ENCODE data around the gene F7.
"Not testable (repeated sequence)": the region's sequence is repeated elsewhere in the genome, so short reads cannot be mapped to it uniquely, and the experiment has no call there.

Gene F7

DNA sequence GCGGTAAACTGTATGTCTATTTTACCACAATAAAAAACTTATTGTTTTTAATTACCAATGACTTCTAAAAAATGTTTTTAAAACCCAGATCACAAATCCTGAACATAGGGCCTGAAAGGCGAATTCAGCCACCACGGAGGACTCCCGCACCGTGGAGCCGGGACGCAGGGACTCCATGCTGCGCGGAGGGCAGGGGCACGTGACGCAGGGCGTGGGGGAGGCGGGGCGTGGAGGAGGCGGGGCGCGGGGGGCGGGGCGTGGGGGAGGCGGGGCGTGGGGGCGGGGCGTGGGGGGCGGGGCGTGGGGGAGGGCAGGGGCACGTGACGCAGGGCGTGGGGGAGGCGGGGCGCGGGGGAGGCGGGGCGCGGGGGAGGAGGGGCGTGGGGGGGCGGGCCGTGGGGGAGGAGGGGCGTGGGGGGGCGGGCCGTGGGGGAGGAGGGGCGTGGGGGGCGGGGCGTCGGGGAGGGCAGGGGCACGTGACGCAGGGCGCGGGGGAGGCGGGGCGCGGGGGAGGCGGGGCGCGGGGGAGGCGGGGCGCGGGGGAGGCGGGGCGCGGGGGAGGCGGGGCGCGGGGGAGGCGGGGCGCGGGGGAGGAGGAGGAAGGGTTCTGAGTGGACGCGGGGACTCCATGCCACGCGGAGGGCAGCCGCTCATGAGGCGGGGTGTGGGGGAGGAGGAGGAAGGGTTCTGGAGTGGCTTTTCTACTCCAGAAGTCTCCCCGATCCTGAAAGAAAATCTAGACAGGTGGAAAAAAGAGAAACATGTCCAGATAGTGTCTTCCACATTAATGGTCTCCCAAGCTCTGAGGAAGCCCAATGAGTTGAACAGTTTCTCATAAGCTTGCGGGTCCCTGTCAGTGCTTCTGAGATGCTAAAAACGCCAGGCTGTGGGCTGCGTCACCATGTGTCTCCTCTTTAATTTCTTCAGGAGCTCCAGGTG lies 48.5 kb downstream of the F7 start:
- peak; percentile 55 for DNase-seq (ENCODE audit: low spot score)

DNA sequence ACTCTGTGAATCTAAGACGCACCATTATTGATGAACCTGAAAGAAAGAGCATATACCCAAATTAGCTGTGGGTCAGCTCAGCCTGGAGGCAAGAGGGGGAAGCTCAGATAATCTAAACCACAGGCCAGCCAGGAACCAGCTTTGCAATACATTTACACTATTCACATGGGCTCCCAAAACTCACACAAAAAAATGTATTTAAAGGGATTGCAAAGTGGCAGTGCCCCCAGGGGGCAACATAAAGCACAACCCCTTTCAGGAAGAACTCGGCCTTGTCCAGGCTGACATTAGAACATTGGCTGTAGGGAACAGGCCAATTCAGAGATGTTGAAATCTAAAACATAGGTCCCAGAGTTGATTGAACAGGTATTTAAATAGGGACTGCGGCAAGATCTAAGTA lies 49.6 kb downstream of the F7 start:
- DNase-seq (ENCODE audit: low spot score), result no peak

DNA sequence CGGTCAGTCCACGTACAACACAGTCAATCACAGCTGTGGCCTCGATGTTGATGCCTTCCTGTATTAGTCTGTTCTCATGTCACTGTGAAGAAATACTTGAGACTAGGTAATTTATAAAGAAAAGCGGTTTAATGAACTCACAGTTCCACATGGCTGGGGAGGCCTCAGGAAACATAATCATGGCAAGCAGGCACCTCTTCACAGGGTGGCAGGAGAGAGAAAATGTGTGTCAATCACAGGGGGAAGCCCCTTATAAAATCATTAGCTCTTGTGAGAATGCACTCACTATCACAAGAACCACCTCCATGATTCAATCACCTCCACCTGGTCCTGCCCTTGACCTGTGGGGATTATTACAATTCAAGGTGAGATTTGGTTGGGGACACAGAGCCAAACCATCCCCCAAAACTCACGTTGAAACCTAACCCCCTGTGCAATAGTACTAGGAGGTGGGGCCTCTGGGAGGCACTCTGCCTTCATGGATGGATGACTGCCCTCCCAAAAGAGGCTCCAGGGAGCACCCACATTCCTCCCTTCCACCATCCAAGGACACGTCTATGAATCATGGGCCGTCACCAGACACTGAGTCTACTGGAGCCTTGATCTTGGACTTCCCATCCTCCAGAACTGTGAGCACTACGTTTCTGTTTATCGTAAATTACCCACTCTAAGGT lies 50.5 kb downstream of the F7 start:
- DNase-seq (ENCODE audit: low spot score), result no peak

DNA sequence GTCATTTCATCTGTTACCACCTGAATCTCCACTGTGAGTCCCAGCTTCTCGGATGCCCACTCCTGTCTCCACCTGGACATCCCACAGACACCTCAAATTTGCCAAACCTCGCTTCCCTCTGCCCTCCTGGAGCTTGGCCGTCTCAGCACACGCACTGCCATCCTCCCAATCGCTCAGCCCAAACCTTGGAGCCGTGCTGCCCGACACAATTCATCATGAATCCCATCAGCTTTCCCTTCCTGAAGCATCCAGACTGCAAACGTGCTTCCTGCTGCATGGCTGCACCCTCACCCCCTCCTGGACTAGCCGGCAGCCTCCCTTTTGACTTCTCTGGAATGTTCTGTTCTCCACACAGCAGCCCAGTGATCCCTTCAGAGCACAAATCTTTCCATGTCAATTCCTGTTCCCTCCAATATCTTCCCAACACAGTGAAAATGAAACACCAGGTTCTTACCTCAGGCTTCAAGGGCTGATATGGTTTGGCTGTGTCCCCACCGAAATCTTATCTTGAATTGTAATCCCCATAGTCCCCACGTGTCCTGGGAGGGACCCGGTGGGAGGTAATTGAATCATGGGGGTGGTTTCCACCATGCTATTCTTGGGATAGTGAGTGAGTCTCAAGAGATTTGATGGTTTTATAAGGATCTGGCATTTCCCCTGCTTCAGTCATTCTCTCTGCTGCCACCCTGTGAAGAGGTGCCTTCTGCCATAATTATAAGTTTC lies 51.8 kb downstream of the F7 start:
- DNase-seq (ENCODE audit: low spot score), result no peak

DNA sequence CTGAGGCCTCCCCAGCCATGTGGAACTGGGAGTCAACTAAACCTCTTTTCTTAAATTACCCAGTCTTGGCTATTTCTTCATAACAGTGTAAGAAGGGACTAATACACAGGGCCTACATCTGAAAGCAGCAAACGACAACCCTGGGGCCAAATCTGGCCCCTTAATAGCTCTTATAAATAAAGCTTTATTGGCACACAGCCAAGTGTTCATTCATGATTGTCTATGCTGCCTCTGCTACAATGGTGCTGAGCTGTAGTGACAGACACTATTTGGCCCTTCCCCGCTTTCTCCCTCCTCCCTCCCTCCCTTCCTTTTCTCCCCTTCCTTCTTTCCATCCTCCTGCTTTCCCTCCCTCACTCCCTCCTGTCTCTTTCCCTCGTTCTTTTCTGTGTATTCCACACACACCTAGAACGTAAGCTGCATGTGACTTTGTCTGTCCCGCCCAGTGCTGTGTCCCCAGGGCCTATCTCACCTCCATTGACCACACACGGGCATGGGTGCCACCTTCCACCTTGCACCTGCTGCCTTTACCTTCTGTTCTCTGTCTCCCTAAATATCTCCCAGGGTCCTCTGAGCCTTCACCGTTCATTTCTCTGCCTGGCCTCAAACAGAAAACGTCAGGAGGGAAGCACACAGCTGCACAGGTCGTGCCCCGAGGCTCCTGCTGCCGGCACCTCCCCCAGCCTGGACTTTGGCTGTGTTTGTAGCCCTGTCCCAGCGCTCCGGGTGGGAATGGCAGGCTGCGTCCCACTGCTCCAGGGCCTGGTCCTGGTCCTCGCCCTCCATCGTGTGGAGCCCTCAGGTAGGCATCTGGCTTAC lies 52.5 kb downstream of the F7 start, which contains the start of gene PROZ:
Gene PROZ, plus strand, starts transcription at position 720 of the 819 bp plus-strand sequence. Its CDS starts 13 bp downstream, at position 733.
- DNase-seq (ENCODE audit: low spot score), result no peak

DNA sequence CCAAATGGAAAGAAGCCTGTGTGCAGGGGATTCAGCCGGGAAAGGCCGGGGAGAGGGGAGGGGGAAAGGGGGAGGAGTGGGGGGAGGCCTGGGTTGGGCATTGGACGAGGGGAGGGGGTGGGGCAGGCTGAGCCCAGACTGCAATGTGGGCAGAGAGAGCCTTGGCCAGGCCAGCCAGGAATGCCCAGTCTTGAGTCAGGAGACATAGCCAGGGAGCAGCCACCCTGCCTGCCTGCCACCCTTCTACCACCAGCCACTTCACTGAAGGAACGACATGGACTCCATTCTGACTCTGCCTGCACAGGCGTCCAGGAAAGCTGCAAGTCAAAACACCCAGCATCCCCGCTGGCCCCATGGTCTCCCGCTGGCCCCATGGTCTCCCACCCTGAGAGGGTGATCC lies 53.4 kb downstream of the F7 start:
- DNase-seq (ENCODE audit: low spot score), result no peak

DNA sequence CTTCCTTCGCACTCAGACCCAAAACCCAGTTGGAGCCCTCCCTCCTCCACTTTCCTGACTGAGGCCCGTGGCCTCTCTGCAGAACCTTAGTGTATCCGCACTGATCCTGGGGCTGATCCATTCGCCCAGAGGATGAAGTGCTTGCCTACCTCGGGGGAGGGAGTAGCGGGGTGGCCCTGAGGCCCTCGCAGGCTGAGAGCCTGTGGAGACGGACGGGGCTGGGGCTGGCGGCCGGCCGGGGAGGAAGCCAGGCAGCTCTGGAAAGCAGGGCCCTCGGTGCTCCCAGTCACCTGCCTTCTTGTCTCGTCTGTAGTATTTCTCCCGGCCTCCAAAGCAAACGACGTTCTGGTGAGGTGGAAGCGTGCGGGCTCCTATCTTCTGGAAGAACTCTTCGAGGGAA lies 54.1 kb downstream of the F7 start:
- DNase-seq (ENCODE audit: low spot score), result no peak

DNA sequence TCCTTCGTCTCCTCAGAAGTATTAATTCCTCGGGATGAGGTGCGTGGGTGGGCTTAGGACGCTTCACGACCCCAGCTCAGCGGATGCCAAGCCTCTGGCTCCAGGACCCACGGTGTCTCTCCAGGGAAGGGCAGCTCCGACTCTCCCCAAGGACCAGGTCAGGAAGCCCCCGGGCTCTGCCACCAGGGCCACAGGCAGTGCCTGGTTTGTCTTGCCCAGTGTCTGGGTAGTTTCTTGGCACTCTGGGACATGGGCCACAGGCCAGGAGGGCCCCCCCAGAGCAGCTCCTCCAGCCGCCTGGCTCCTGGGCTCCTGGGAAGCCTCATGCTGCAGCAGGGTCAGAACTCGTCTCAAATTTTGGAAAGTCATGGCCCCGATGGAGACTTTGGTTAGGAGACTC lies 55.4 kb downstream of the F7 start:
- no peak for DNase-seq (ENCODE audit: low spot score)

DNA sequence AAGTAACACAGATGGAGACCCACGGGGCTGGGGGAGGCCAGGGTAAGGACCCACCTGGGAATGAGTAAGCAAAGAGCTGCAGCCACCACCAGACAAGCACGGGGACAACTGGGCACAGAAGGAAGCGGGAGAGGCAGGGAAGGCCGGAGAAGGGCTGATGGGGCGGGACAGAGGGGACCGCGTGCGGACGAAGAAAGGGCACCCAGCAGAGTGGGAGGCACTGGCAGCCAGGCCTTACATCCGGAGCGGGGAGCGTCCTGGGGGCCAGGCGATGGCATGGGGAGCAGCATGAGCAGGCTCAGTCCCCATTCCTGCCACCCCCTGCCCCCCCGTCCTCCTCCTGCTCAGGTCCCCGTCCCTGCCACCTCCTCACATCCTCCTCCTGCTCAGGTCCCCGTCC lies 55.8 kb downstream of the F7 start:
- no peak for DNase-seq (ENCODE audit: low spot score)

DNA sequence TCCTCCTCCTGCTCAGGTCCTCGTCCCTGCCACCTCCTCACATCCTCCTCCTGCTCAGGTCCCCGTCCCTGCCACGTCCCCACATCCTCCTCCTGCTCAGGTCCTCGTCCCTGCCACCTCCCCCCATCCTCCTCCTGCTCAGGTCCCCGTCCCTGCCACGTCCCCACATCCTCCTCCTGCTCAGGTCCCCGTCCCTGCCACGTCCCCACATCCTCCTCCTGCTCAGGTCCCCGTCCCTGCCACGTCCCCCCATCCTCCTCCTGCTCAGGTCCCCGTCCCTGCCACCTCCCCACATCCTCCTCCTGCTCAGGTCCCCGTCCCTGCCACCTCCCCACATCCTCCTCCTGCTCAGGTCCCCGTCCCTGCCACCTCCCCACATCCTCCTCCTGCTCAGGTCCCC lies 56.4 kb downstream of the F7 start:
- not testable (repeated sequence) for DNase-seq (ENCODE audit: low spot score)

DNA sequence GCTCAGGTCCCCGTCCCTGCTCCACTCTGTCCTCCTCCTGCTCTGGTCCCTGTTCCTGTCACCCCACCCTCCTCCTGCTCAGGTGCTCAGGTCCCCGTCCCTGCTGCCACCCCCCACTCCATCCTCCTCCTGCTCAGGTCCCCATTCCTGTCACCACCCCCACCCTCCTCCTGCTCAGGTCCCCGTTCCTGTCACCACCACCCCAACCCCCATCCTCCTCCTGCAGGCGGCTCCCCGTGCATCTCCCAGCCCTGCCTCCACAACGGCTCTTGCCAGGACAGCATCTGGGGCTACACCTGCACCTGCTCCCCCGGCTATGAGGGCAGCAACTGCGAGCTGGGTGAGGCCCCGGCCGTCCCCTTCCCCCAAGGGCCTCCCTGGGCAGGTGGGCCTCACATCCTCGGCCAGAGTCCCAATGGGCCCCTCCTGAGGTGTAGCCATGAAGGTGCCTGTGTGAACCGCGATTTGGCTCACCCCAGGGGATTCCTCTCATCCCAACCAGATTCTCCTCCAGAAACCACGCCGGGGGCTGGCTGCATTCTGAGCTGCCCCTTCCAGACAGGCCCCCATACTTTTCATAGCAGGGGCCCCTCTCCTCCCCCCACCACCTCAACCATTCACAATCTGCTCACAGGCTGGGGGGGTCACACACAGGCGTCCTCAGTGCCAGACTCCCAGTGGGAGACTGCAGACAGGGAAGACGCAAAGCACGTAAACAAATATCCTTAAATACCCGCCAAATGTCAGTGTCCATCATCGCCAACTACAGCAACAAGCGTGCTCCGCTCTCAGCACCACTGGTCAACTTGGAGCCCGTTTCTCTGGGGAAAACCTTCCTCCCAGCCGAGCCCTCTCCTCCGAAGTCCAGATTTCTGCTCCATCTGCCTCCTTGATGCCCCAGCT lies 57.4 kb downstream of the F7 start:
- DNase-seq (ENCODE audit: low spot score), result no peak

DNA sequence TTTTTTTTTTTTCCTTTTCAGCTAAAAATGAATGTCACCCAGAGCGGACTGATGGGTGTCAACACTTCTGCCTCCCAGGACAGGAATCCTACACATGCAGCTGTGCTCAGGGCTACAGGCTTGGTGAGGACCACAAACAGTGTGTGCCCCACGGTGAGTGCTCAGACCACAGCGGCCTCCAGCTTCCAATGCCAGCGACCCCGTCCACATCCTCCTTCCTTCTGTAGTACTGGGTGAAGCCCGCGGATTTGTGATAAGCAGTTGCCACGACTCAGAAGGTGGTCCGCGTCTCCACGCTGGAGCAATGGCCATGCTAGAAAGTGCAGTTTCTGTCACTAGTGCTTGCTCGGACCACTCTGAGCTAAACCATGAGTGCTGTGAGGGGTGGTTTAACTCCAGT lies 58.9 kb downstream of the F7 start:
- DNase-seq (ENCODE audit: low spot score), result no peak

DNA sequence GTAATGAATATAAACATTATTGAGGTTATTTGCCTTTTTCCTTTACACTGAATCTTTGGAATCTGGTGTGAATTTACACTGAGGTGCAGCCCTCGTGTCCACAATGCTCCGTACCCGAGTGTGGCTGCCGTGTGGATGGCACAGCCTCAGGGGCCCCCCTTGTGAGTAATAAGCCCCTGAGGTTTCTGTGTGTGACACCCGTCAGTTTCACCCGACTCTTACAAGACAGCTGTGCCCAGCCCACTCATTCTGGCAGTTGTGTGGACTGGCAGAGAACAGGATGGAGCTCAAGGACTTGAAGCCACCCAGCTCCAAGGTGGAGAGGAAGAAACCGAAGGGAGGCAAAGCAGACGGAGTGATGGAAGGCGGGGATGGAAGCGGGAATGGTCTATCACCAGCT lies 60.7 kb downstream of the F7 start:
- DNase-seq (ENCODE audit: low spot score), result no peak

DNA sequence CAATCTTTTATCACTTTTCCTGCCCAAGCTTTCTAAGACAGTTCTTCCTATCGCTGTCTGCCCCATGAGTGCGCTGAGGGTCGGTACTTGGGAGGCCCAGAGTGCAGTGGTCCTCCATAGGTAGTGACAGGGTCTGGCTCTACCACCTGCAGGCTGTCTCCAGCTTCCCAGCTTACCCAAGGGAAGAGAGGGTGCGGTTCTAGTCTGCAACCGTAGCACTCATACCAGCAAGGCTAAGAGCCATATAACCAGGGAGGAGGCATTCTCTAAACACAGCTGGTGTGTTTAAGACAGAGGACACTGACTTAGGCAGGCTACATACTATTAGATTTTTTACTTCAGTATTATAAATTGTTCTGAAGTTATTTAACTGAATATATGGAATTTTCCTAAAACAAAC lies 61.1 kb downstream of the F7 start:
- no peak for DNase-seq (ENCODE audit: low spot score)

DNA sequence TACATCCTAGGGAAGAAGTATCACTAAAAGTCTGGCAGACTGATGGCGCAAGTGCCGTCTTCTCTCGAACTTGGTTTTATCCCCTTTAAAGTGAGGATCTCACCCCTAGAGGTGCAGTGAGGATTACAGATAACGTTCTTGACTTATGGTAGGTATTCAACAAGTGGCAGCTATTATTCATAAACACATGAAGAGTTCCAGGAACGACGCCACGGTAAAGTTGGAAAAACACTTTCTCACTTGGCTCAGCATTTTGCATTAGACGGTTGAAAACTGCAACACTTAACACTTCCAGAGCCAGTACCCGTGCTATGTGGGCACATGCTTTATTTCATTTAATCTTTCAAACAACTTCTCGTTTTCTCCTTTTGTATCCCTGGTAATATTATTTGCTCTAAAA lies 61.6 kb downstream of the F7 start:
- no peak for DNase-seq (ENCODE audit: low spot score)

DNA sequence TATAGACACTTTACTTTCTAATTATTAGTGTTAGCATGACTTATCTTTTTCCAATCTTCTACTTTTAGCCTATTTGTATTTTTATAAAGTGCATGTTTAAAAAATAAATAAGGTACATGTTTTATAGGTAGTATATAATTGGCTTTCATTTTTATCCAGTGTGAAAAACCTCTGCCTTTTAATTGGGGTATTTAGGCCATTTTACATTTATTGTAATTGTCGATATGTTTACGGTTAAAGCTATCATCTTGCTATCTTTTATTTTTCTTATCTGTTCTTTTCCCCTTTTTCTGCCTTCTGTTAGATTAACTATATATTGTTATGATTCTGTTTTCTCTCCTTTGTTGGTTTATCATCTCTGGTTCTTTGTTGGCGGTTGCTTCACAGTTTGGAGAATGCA lies 62.0 kb downstream of the F7 start:
- DNase-seq (ENCODE audit: low spot score), result no peak

DNA sequence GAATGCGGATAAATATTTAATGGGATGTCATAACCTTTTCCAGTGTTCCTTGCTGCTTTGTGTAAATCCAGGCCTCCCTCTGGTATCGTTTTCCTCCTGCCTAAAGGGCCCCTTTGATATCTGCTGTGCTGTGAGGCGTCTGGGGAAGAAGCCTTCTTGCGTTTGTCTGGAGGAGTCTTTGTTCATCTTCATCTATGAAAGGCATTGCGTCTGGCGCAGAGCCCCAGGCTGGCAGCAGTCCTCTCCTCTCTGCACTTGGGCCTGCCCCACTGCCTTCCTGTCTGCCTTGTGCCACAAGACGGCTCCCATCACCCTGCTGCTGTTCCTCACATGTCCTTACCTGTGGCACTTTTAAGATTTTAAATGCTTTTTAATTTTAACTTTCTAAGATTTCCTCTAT lies 62.6 kb downstream of the F7 start:
- DNase-seq (ENCODE audit: low spot score), result no peak

DNA sequence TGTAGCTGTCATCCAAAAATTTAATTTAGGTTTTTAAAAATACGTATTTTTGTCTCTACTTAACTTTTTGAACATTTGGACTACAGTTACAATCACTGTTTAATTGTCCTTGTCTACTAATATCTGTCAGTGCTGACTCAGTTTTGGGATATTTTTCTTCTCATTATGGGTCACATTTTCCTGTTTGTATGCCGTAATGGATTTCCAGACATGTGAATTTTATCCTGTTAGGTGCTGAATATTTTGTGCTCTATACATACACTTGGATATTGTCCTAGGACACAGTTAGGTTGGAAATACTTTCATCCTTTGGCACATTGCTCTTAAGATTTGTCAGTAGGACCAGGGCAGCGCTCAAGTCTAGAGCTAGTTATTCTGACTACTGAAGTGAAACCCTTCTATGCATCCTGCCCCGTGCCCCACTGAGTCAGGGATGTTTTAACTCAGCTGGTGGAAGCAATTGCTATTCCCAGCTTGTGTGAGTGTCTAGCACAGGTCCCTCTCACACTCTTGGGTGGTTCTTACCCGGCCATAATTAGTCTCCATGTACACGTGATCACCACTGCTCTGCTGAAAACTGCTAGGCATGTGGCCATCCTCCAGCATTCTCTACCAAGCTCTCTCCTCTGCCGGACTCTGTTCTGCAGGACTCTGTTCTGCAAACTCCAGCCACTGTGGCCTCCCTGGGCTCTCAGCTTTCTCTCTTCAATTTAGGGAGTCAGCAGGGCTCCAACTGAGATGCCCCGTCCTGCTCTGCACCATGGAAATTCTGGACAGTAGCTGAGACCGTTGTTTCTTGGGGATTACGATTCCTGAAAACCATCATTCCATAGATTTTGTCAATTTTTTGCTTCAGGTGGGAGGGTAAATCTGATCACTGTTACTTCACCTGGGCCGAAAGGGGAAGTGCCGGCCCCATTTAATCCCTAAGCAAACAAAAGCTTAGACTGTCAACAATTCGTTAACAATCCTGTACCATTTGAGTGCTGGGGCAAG lies 64.0 kb downstream of the F7 start:
- DNase-seq (ENCODE audit: low spot score), result no peak
